GM21367 (cell line): ENCODE data around the gene MYRFL.
"Not testable (repeated sequence)": the region's sequence is repeated elsewhere in the genome, so short reads cannot be mapped to it uniquely, and the experiment has no call there.

ENCODE experiments used
- ATAC-seq: cut with Tn5 transposase; IDR thresholded peaks from one replicate; pipeline ENCODE4 v1.9.1; 2021; ENCODE audit not compliant: unreplicated experiment

Gene MYRFL

DNA sequence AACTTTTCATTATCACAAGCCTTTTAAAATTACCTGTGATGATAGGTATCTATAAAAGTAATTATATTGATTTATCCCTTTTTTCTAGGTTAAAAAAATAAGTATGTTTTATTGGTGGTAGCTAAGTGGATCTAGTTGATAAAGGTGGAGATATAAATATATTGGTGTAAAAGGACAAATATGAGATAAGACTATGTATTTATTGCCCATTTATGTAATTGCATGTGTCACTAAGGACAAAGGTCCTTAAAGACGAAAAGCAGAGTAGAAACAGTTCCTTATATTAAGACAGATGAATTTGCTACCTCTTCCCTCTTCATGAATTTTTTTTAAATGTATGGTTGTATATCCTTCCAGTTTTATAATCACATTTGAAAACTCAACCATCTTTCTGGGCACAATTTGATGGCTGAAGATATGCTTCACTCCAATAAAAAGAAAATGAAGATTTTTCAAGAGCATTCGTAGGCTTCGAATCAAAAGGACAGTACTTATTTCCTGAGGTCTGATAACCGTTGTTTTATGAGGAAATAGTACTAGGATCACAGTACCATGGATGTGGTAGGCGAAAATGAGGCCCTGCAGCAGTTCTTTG is at the start of gene MYRFL:
Gene MYRFL, plus strand, starts transcription at position 262 of the 595 bp plus-strand sequence. Its CDS starts 291 bp downstream, at position 553.
- ATAC-seq = no peak

GRCh38 chr12:69779928-69780327 is 45.1 kb upstream of the MYRFL start:
- peak; percentile 65 for ATAC-seq

DNA sequence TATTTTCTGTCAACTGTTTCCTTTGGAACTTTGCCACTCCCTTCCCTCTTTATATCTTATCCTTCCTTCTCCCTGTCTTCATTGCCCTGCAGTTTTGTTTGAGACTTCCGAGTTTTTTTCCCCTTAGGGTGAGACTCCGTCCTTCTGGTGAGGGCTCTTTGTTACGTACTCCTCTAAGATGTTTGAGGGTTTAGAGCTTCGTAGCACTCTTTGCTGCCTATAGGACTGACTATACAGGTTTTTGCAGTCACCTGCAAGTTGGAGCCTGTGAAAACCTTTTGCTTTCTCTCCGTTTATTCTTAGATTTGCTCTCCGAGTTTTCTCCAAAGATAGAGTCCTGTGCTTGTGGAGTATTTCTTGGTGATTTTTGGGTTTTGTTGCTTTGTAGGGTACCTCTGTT is 41.7 kb upstream of the MYRFL start:
- no peak for ATAC-seq

DNA sequence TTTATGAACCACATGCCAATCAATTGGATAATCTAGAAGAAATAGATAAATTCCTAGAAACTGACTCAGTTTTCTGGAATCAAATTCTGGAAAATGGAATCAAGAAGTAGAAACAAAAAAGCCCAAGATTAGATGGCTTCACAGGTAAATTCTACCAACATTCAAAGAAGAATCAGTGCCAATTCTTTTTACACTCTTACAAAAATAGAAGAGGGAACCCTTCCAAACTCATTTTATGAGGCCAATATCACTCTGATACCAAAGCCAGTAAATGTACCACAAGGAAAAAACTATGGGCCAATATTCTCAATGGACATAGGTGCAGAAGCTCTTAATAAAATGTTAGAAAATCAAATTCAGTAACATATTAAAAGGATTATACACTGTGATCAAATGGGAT is 35.7 kb upstream of the MYRFL start:
- no peak for ATAC-seq

DNA sequence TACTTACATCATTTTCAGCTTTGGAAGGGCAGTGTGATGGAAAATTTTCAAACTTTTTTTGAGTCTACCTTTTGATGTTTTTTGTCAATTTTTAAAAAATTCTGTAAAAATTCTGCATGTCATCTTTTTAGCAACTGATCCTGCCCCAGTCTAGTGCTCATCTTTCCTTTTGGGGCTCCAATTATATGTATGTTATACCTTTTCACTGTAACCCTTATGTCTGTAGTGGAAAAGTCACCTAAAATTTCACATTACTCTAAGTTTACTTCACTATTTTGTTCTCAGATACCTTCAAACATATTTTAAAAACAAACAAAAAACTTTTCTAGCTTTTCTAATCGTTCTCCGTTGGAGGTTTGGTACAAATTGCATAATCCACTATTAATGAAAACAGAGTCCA is 32.5 kb upstream of the MYRFL start:
- no peak for ATAC-seq

DNA sequence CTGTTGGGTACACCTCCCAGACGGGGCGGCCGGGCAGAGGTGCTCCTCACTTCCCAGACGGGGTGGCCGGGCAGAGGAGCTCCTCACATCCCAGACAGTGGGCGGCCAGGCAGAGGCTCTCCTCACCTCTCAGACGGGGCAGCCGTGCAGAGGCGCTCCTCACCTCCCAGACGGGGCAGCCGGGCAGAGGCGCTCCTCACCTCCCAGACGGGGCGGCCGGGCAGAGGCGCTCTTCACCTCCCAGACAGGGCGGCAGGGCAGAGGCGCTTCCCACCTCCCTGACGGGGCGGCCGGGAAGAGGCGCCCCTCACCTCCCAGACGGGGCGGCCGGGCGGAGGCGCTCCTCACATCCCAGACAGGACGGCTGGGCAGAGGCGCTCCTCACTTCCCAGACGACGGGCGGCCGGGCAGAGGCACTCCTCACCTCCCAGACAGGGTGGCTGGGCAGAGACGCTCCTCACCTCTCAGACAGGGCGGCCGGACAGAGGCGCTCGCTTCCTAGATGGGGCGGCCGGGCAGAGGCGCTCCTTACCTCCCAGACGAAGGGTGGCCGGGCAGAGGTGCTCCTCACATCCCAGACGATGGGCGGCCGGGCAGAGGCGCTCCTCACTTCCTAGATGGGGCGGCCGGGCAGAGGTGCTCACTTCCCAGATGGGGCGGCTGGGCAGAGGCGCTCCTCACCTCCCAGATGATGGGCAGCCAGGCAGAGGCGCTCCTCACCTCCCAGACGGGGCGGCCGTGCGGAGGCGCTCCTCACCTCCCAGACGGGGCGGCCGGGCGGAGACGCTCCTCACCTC is 17.7 kb upstream of the MYRFL start:
- ATAC-seq = not testable (repeated sequence)

DNA sequence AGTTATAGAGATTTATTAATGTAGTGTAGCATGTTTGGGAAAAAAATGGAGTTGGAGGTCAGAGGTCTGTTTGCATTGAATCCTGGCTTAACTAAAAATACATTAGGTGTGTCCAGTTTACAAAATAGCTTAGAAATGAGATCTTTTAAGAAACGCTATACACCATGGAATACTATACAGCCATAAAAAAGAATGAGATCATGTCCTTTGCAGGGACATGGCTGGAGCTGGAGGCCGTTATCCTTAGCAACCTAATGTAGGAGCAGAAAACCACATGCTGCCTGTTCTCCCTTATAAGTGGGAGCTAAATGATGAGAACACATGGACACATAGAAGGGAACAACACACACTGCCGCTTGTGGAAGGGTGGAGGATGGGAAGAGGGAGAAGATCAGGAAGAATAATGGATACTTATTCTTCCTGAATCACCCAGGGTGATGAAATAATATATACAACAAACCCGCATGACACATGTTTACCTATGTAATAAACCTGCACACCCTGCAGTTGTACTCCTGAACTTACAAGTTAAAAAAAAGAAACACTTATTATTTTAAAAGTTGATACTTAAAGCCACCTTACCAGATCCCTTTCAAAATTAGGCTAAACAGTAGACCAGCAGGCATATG is 14.0 kb upstream of the MYRFL start:
- no peak for ATAC-seq

- peak; percentile 60 for ATAC-seq
Measured at GRCh38 chr12:69816082-69816481, 8.9 kb upstream of the MYRFL start.

- no peak for ATAC-seq
Measured at GRCh38 chr12:69821032-69821455, 4.0 kb upstream of the MYRFL start.

GRCh38 chr12:69821456-69822159 is 3.4 kb upstream of the MYRFL start:
- ATAC-seq = no peak

GRCh38 chr12:69822201-69822860 is 2.7 kb upstream of the MYRFL start:
- no peak for ATAC-seq

- no peak for ATAC-seq
Measured at GRCh38 chr12:69824028-69824427, 999 bp upstream of the MYRFL start.

- no peak for ATAC-seq
Measured at GRCh38 chr12:69828897-69829296, 3.9 kb downstream of the MYRFL start.

- no peak for ATAC-seq
Measured at GRCh38 chr12:69833696-69834095, 8.7 kb downstream of the MYRFL start.

GRCh38 chr12:69834147-69834546 is 9.1 kb downstream of the MYRFL start:
- ATAC-seq = no peak

DNA sequence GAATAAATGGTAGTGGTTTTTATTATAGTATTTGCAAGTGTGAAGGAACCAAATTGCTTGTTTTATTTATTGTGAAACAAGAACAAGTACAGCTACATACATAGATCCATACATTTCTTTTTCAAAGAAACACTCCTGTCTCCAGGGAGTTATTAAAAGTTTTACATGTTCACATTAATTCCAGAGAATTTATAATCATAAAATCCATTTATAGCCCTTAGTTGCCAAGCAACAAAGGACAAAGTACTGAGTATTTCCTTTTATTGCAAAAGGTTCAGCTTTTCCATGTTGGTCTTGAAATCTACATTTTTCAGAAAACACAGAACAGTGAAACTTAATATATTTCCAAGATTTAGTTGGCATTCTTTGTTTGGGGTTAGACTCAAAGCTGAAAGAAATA is 9.5 kb downstream of the MYRFL start:
- ATAC-seq = no peak

- ATAC-seq = no peak
Measured at GRCh38 chr12:69835081-69835480, 10.1 kb downstream of the MYRFL start.

DNA sequence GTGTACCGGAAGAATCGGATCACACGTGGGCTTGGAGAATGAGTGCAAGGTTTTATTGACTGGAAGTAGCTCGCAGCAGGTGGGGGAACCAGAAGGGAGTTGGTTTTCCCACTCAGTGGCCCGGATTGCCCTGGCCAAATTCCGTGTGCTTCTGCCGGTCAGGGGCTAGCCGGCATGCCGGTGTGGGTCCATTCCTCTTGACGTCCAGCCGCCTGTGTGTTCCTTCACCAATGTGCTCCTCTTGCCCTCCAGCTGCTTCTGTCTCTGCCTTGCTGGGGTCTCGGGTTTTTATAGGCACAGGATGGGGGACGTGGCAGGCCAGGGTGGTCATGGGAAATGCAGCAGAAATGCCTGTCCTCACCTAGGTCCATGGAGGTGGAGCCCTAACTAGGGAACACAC is 11.0 kb downstream of the MYRFL start:
- no peak for ATAC-seq

GRCh38 chr12:69837191-69837590 is 12.2 kb downstream of the MYRFL start:
- ATAC-seq = no peak

GRCh38 chr12:69837657-69838415 is 12.8 kb downstream of the MYRFL start:
- no peak for ATAC-seq
